Left hindlimb (tissue), 1 donor: ENCODE measurements around the gene CLIC6.
A peak's percentile ranks its signal among the peaks of the same experiment; 100 is the strongest.

Source experiments
- DNase-seq: peaks from one replicate; pipeline ENCODE4 v3.0.0-alpha.2; 2018

Gene CLIC6

GRCh38 chr21:34730756-34731445 lies 62.1 kb downstream of the CLIC6 start:
- no peak for DNase-seq

GRCh38 chr21:34732388-34732821 lies 63.6 kb downstream of the CLIC6 start:
- no peak for DNase-seq

- DNase-seq, result no peak
These were observed 65.1 kb downstream of the CLIC6 start for GRCh38 chr21:34733852-34734251.

- DNase-seq, result no peak
These were observed 65.9 kb downstream of the CLIC6 start for GRCh38 chr21:34734696-34735095.

GRCh38 chr21:34736116-34736874 lies 67.5 kb downstream of the CLIC6 start:
- no peak for DNase-seq

- no peak for DNase-seq
These were observed 68.3 kb downstream of the CLIC6 start for GRCh38 chr21:34737115-34737514.

GRCh38 chr21:34740198-34740597 lies 71.4 kb downstream of the CLIC6 start:
- DNase-seq, result no peak

GRCh38 chr21:34743285-34743684 lies 74.5 kb downstream of the CLIC6 start:
- no peak for DNase-seq

- DNase-seq, result no peak
These were observed 75.0 kb downstream of the CLIC6 start for GRCh38 chr21:34743831-34744230.

GRCh38 chr21:34744801-34745200 lies 76.0 kb downstream of the CLIC6 start:
- no peak for DNase-seq

GRCh38 chr21:34745557-34746255 lies 76.9 kb downstream of the CLIC6 start:
- DNase-seq, result peak; percentile 79

GRCh38 chr21:34748862-34749261 lies 80.1 kb downstream of the CLIC6 start:
- no peak for DNase-seq

- DNase-seq, result no peak
These were observed 86.2 kb downstream of the CLIC6 start for GRCh38 chr21:34754690-34755647.

- no peak for DNase-seq
These were observed 93.0 kb downstream of the CLIC6 start for GRCh38 chr21:34761758-34762330.

- DNase-seq, result no peak
These were observed 94.0 kb downstream of the CLIC6 start for GRCh38 chr21:34762786-34763185.

- no peak for DNase-seq
These were observed 96.0 kb downstream of the CLIC6 start for GRCh38 chr21:34764715-34765284.

- DNase-seq, result no peak
These were observed 96.8 kb downstream of the CLIC6 start for GRCh38 chr21:34765619-34766018.

- no peak for DNase-seq
These were observed 98.1 kb downstream of the CLIC6 start for GRCh38 chr21:34766862-34767261.
